Esophagus squamous epithelium (tissue), 5 donors: ENCODE results near the gene ZNF76. TPM values are rescaled to one million over a fixed set of nuclear protein-coding genes. Genes with fewer than 3 reads are reported as not detected.

Experiments used
- DNase-seq: peaks from one replicate; lab custom pipeline; 2025; lab: John Stamatoyannopoulos, UW
- H3K27ac ChIP-seq, 4 donors: fragments of 200-600 bp; sonication (generic); one replicate each; pipeline ENCODE4 v1.5.1; 2016 to 2019; ENCODE audit warnings: mild to moderate bottlenecking in 1 of 4
- H3K27me3 ChIP-seq, 4 donors: fragments of 200-600 bp; sonication (generic); 1 replicate in 3 of 4; 2 replicates in 1 of 4; pipeline versions ENCODE4 v1.5.1 to v1.6.0; 2017 to 2021; ENCODE audit warnings: antibody characterized with exemption in 1 of 4
- H3K36me3 ChIP-seq, 3 donors: fragments of 200-600 bp; sonication (generic); one replicate each; pipeline ENCODE4 v1.5.1; 2016 to 2019
- H3K4me1 ChIP-seq, 3 donors: fragments of 200-600 bp; sonication (generic); one replicate each; pipeline ENCODE4 v1.5.1; 2017 to 2019
- H3K4me3 ChIP-seq, 4 donors: fragments of 200-600 bp; sonication (generic); 1 replicate in 3 of 4; 2 replicates in 1 of 4; pipeline ENCODE4 v1.5.1; 2016 to 2019; ENCODE audit warnings: mild to moderate bottlenecking in 2 of 4, moderate library complexity in 1 of 4
- H3K9me3 ChIP-seq, 3 donors: fragments of 200-600 bp; sonication (generic); one replicate each; pipeline ENCODE4 v1.5.1; 2016 to 2019
- CTCF ChIP-seq, 6 experiments: fragments of 450-650 bp in 4 of 6; fragments of 200-600 bp in 2 of 6; sonication (generic) in 2 of 6; IDR thresholded peaks; one replicate each; pipeline ENCODE4 v1.5.1; 2016 to 2019; ENCODE audit warnings: antibody characterized with exemption in 6 of 6, mild to moderate bottlenecking in 4 of 6, moderate library complexity in 4 of 6
- POLR2A ChIP-seq, 4 donors: fragments of 450-650 bp; IDR thresholded peaks; one replicate each; pipeline ENCODE4 v1.6.1; 2017; ENCODE audit warnings: antibody characterized with exemption in 4 of 4, mild to moderate bottlenecking in 4 of 4, moderate library complexity in 3 of 4
- WGBS, 2 donors: methylation state at CpG; one replicate each; pipeline ENCODE4 v1.1.5; 2018; 5-methylcytosine and 5-hydroxymethylcytosine counted together
- intact Hi-C: fragments of 100-400 bp; cut with DNase I; formaldehyde crosslinking; loops from one replicate; pipeline ENCODE4 v1.15.0; 2022
- total RNA-seq, 4 donors: library from RNA; depleted of rRNA; stranded (reverse); fragments of >200 nt; gene quantifications; one replicate each; pipeline ENCODE4 v1.1.0, GENCODE V29; 2016
- donor health status: DM: yes; HTN: yes; CAD: no.

ZNF76 gene
- total RNA-seq, 4 donors from 2014 or later, result 10.1 to 25.0 (median 10.9) TPM

- Histone ChIP-seq H3K4me3 (no peak overlapping the region), H3K36me3 (peaks cover 0 to 54% (median 0%) of the 10 kb centered on the region in 3 donors), H3K27ac (peak overlapping the region in 1 of 4 donors; percentile 30), H3K27me3 (no peaks in the 10 kb centered on the region), H3K9me3 (no peaks in the 10 kb centered on the region), H3K4me1 (peaks cover 0 to 27% (median 3%) of the 10 kb centered on the region in 3 donors)
- 54 to 80% methylated on average over 2 of the region's 2 CpGs for WGBS, 2 donors
- intact Hi-C loops, result no loop called here
- DNase-seq, result no peak
- TF ChIP-seq POLR2A (IDR thresholded peaks at IDR 0.05), result no peak
These were observed 53.3 kb downstream of the ZNF76 start for GRCh38 chr6:35312807-35313206.

GRCh38 chr6:35317483-35318195 lies 58.1 kb downstream of the ZNF76 start:
- Histone ChIP-seq H3K27ac (peak overlapping the region in 3 of 4 donors; percentile 57 to 78 (median 77)), H3K4me3 (peak overlapping the region; percentile 33 to 66 (median 52)), H3K36me3 (peaks cover 6 to 56% (median 20%) of the 10 kb centered on the region in 3 donors), H3K4me1 (peaks cover 3 to 21% (median 4%) of the 10 kb centered on the region in 3 donors), H3K27me3 (no peaks in the 10 kb centered on the region), H3K9me3 (no peaks in the 10 kb centered on the region)
- 48 to 92% methylated on average over 5 to 22 of the region's 28 CpGs for WGBS, 2 donors
- intact Hi-C loops, result no loop called here
- TF ChIP-seq POLR2A (IDR thresholded peaks at IDR 0.05) (no peak), CTCF (IDR thresholded peaks at IDR 0.05) (no peak)
- DNase-seq, result no peak

GRCh38 chr6:35318196-35319171 lies 58.9 kb downstream of the ZNF76 start:
- Histone ChIP-seq H3K4me1 (peaks cover 3 to 21% (median 4%) of the 10 kb centered on the region in 3 donors), H3K36me3 (peaks cover 6 to 57% (median 24%) of the 10 kb centered on the region in 3 donors), H3K27ac (peak overlapping the region; percentile 10 to 78 (median 67)), H3K9me3 (no peaks in the 10 kb centered on the region), H3K4me3 (peak overlapping the region; percentile 33 to 66 (median 52)), H3K27me3 (no peaks in the 10 kb centered on the region)
- WGBS, 2 donors, result 17 to 55% methylated on average over 39 to 50 of the region's 55 CpGs
- TF ChIP-seq POLR2A (IDR thresholded peaks at IDR 0.05) (no peak), CTCF (IDR thresholded peaks at IDR 0.05) (peak in 3 of 6 experiments; percentile 6 to 9 (median 6))
- intact Hi-C loops, result no loop called here
- no peak for DNase-seq

- 85 to 92% methylated on average over 11 to 13 of the region's 20 CpGs for WGBS, 2 donors
- H3K27ac ChIP-seq, result no peak overlapping the region
- no peak for DNase-seq
- H3K36me3 ChIP-seq, result peaks cover 6 to 55% (median 26%) of the 10 kb centered on the region in 3 donors
- H3K27me3 ChIP-seq, result no peaks in the 10 kb centered on the region
- intact Hi-C loops, result no loop called here
- TF ChIP-seq CTCF (IDR thresholded peaks at IDR 0.05), result no peak
- TF ChIP-seq POLR2A (IDR thresholded peaks at IDR 0.05), result no peak
- H3K4me3 ChIP-seq, result no peak overlapping the region
- no peaks in the 10 kb centered on the region for H3K9me3 ChIP-seq
- H3K4me1 ChIP-seq, result peaks cover 3 to 21% (median 4%) of the 10 kb centered on the region in 3 donors
These were observed 60.0 kb downstream of the ZNF76 start for GRCh38 chr6:35319346-35320030.

- TF ChIP-seq CTCF (IDR thresholded peaks at IDR 0.05) (no peak), POLR2A (IDR thresholded peaks at IDR 0.05) (no peak)
- no peaks in the 10 kb centered on the region for H3K9me3 ChIP-seq
- DNase-seq, result no peak
- peaks cover 3 to 21% (median 4%) of the 10 kb centered on the region in 3 donors for H3K4me1 ChIP-seq
- intact Hi-C loops, result no loop called here
- 93 to 96% methylated on average over 2 of the region's 2 CpGs for WGBS, 2 donors
- no peaks in the 10 kb centered on the region for H3K27me3 ChIP-seq
- H3K27ac ChIP-seq, result no peak overlapping the region
- no peak overlapping the region for H3K4me3 ChIP-seq
- H3K36me3 ChIP-seq, result peaks cover 6 to 60% (median 26%) of the 10 kb centered on the region in 3 donors
These were observed 60.5 kb downstream of the ZNF76 start for GRCh38 chr6:35320031-35320410.
